Measurements from ENCODE around the gene GRB14. TPM values are rescaled to one million over a fixed set of nuclear protein-coding genes. Genes with fewer than 3 reads are reported as not detected.

GRB14 gene
- total RNA-seq, 1 experiment from 2014 or later: not detected

- in situ Hi-C loops (cut with HindIII; ENCODE audit: low pct_unique_long_range_greater_than_20kb, low sequenced_read_pairs) (no loop called here), intact Hi-C loops (cut with micrococcal nuclease; ENCODE audit: unreplicated experiment) (no loop called here)
- Histone ChIP-seq H3K27me3 (ENCODE audit: control insufficient read depth, insufficient read depth, low read length) (peaks cover 6% of the 10 kb centered on the region; the same call in 1 of the 2 replicates), H3K4me1 (ENCODE audit: control insufficient read depth, insufficient read depth, low read length) (no peaks in the 10 kb centered on the region), H3K9me3 (ENCODE audit: control insufficient read depth, insufficient read depth, low read depth, low read length) (no peaks in the 10 kb centered on the region), H3K4me3 (ENCODE audit: low read depth in 2 of 2, low read length in 2 of 2) (no peak overlapping the region), H3K27ac (ENCODE audit: low read length) (no peak overlapping the region), H3K36me3 (ENCODE audit: control insufficient read depth, insufficient read depth, low read length) (no peaks in the 10 kb centered on the region)
- TF ChIP-seq TCF7L2 (IDR thresholded peaks at IDR 0.05; ENCODE audit: low read depth, low read length) (no peak), POLR2AphosphoS5 (IDR thresholded peaks at IDR 0.05; ENCODE audit: low read depth, low read length) (no peak), CTCF (IDR thresholded peaks at IDR 0.05) (no peak), REST (IDR thresholded peaks at IDR 0.05; ENCODE audit: insufficient read depth in 1 of 2, low read depth in 2 of 2, low read length in 1 of 2) (no peak), SIN3A (IDR thresholded peaks at IDR 0.05; ENCODE audit: borderline replicate concordance, insufficient read depth, low read depth, low read length) (no peak)
- ATAC-seq (no peak), DNase-seq (ENCODE audit: low read depth, low spot score) (no peak)
- ChIA-PET POLR2A (no interaction called here), CTCF (no interaction called here)
- BruUV-seq (replicated peaks): no TSS peak
Measured at GRCh38 chr2:164530464-164530863, 90.8 kb downstream of the GRB14 start.

- ATAC-seq (no peak), DNase-seq (ENCODE audit: low read depth, low spot score) (no peak)
- Histone ChIP-seq H3K27me3 (ENCODE audit: control insufficient read depth, insufficient read depth, low read length) (no peaks in the 10 kb centered on the region), H3K4me1 (ENCODE audit: control insufficient read depth, insufficient read depth, low read length) (no peaks in the 10 kb centered on the region), H3K4me3 (ENCODE audit: low read depth in 2 of 2, low read length in 2 of 2) (no peak overlapping the region), H3K9me3 (ENCODE audit: control insufficient read depth, insufficient read depth, low read depth, low read length) (no peaks in the 10 kb centered on the region), H3K36me3 (ENCODE audit: control insufficient read depth, insufficient read depth, low read length) (no peaks in the 10 kb centered on the region), H3K27ac (ENCODE audit: low read length) (no peak overlapping the region)
- no TSS peak for BruUV-seq (replicated peaks)
- CTCF ChIA-PET: interaction anchor here (0.6 kb wide), 1 partner anchor 1341 kb away, joined by 6 read pairs; no protein-coding TSS in a partner anchor
- intact Hi-C loops (cut with micrococcal nuclease; ENCODE audit: unreplicated experiment): no loop called here
- POLR2A ChIA-PET: no interaction called here
- in situ Hi-C loops (cut with HindIII; ENCODE audit: low pct_unique_long_range_greater_than_20kb, low sequenced_read_pairs): no loop called here
- TF ChIP-seq CTCF (IDR thresholded peaks at IDR 0.05) (no peak), POLR2AphosphoS5 (IDR thresholded peaks at IDR 0.05; ENCODE audit: low read depth, low read length) (no peak), SIN3A (IDR thresholded peaks at IDR 0.05; ENCODE audit: borderline replicate concordance, insufficient read depth, low read depth, low read length) (no peak), REST (IDR thresholded peaks at IDR 0.05; ENCODE audit: insufficient read depth in 1 of 2, low read depth in 2 of 2, low read length in 1 of 2) (no peak), TCF7L2 (IDR thresholded peaks at IDR 0.05; ENCODE audit: low read depth, low read length) (no peak)
Measured at GRCh38 chr2:164523726-164524125, 97.6 kb downstream of the GRB14 start.

Data from Panc1 (cell line).